GM23338 (cell line): ENCODE results near the gene SYCN. TPM values are rescaled to one million over a fixed set of nuclear protein-coding genes. Genes with fewer than 3 reads are reported as not detected.

Source experiments
- ATAC-seq: fragments of 200-7000 bp; cut with Tn5 transposase; 3 replicates; pipeline ENCODE4 v1.9.1; 2020
- DNase-seq: peaks from one replicate; pipeline ENCODE4 v3.0.0-alpha.2; 2015; ENCODE audit warnings: low spot score
- H2AFZ ChIP-seq: fragments of 200-600 bp; sonication (generic); 2 replicates; pipeline ENCODE4 v1.8.0; 2016; ENCODE audit warnings: antibody characterized with exemption, mild to moderate bottlenecking, moderate library complexity
- H3F3A ChIP-seq: fragments of 200-600 bp; sonication (generic); replicated peaks from 2 replicates; pipeline ENCODE4 v1.8.0; 2017; ENCODE audit warnings: antibody characterized with exemption, mixed run types, low read depth
- H3K27ac ChIP-seq: fragments of 200-600 bp; sonication (generic); 2 replicates; pipeline ENCODE4 v1.6.1; 2016; ENCODE audit warnings: low read depth
- H3K27me3 ChIP-seq: fragments of 200-600 bp; sonication (generic); 2 replicates; pipeline ENCODE4 v1.8.0; 2016; ENCODE audit warnings: mild to moderate bottlenecking, mixed run types, moderate library complexity; ENCODE audit not compliant: insufficient read depth
- H3K36me3 ChIP-seq: fragments of 200-600 bp; sonication (generic); 2 replicates; pipeline ENCODE4 v1.8.0; 2016; ENCODE audit warnings: mild to moderate bottlenecking; ENCODE audit not compliant: insufficient read depth
- H3K4me1 ChIP-seq: fragments of 200-600 bp; sonication (generic); 2 replicates; pipeline ENCODE4 v1.8.0; 2016; ENCODE audit warnings: mild to moderate bottlenecking, moderate library complexity; ENCODE audit not compliant: insufficient read depth
- H3K4me2 ChIP-seq: fragments of 200-600 bp; sonication (generic); 2 replicates; pipeline ENCODE4 v1.7.1; 2017; ENCODE audit warnings: mixed run types
- H3K4me3 ChIP-seq: fragments of 200-600 bp; sonication (generic); 2 replicates; pipeline ENCODE4 v1.6.1; 2016; ENCODE audit warnings: mixed run types
- H3K79me2 ChIP-seq: fragments of 200-600 bp; sonication (generic); replicated peaks from 2 replicates; pipeline ENCODE4 v1.8.0; 2017; ENCODE audit warnings: mild to moderate bottlenecking; ENCODE audit not compliant: insufficient read depth
- H3K9me2 ChIP-seq: fragments of 200-600 bp; sonication (generic); 2 replicates; pipeline ENCODE4 v1.8.0; 2017; ENCODE audit not compliant: insufficient read depth
- H4K20me1 ChIP-seq: fragments of 200-600 bp; sonication (generic); replicated peaks from 2 replicates; pipeline ENCODE4 v1.8.0; 2017; ENCODE audit warnings: mild to moderate bottlenecking; ENCODE audit not compliant: insufficient read depth
- H3K27ac Mint-ChIP-seq: 2 replicates; pipeline ENCODE4 v1.8.0; 2020; ENCODE audit warnings: inconsistent platforms, mild to moderate bottlenecking, moderate library complexity, mixed read lengths
- H3K27me3 Mint-ChIP-seq: 3 replicates; pipeline ENCODE4 v1.8.0; 2022; ENCODE audit warnings: low read depth, mild to moderate bottlenecking, moderate library complexity, mixed read lengths, inconsistent platforms; ENCODE audit not compliant: insufficient read depth, poor library complexity
- H3K36me3 Mint-ChIP-seq: 3 replicates; pipeline ENCODE4 v1.8.0; 2021; ENCODE audit warnings: low read depth, mild to moderate bottlenecking, inconsistent platforms, moderate library complexity, mixed read lengths
- H3K4me1 Mint-ChIP-seq: 3 replicates; pipeline ENCODE4 v1.8.0; 2020; ENCODE audit warnings: mild to moderate bottlenecking, inconsistent platforms, mixed read lengths
- H3K4me3 Mint-ChIP-seq: 3 replicates; pipeline ENCODE4 v1.8.0; 2021; ENCODE audit warnings: moderate library complexity, mild to moderate bottlenecking, inconsistent platforms, mixed read lengths
- H3K9me3 Mint-ChIP-seq: 3 replicates; pipeline ENCODE4 v1.8.0; 2020; ENCODE audit warnings: moderate library complexity, mild to moderate bottlenecking, inconsistent platforms, mixed read lengths
- CREB1 ChIP-seq: fragments of 250-450 bp; sonication (Bioruptor Pico); IDR thresholded peaks from 2 replicates; pipeline ENCODE4 v1.5.0; 2020; ENCODE audit warnings: low read depth, mild to moderate bottlenecking, moderate library complexity
- EZH2 ChIP-seq: fragments of 200-600 bp; sonication (generic); IDR thresholded peaks from one replicate; pipeline ENCODE4 v1.8.0; 2017; ENCODE audit warnings: antibody characterized with exemption, mild to moderate bottlenecking, low read depth; ENCODE audit not compliant: unreplicated experiment
- EZH2phosphoT487 ChIP-seq: fragments of 200-600 bp; sonication (generic); IDR thresholded peaks from one replicate; pipeline ENCODE4 v1.8.1; 2018; ENCODE audit warnings: antibody characterized with exemption; ENCODE audit not compliant: unreplicated experiment
- JUNB ChIP-seq: IDR thresholded peaks from one replicate; pipeline ENCODE4 v1.6.1; 2016; ENCODE audit warnings: antibody characterized with exemption; ENCODE audit not compliant: unreplicated experiment
- POLR2AphosphoS5 ChIP-seq: IDR thresholded peaks from 2 replicates; pipeline ENCODE4 v1.6.1; 2016; ENCODE audit warnings: antibody characterized with exemption, low read depth
- ZNF114 ChIP-seq: fragments of 250-450 bp; sonication (Bioruptor Pico); IDR thresholded peaks from 2 replicates; pipeline ENCODE4 v1.5.0; 2020; ENCODE audit warnings: mild to moderate bottlenecking, moderate library complexity
- polyA plus RNA-seq: library from polyadenylated mRNA; unstranded; fragments of >200 nt; fragmentation: Nextera tagmentation; extraction: Ambion mirVana; gene quantifications from 2 replicates; pipeline ENCODE4 v1.2.1, GENCODE V29; 2016
- total RNA-seq: library from RNA; depleted of rRNA; stranded (reverse); fragments of >200 nt; shearing (Covaris generic); gene quantifications from 2 replicates; pipeline ENCODE4 v1.2.3, GENCODE V29; 2014
- TF ChIP-seq, protein P1 (sequence below): IDR thresholded peaks from one replicate; pipeline ENCODE4 v1.6.1; 2018; ENCODE audit warnings: antibody characterized with exemption; ENCODE audit not compliant: unreplicated experiment
- TF ChIP-seq, protein P2 (sequence below): fragments of 250-450 bp; sonication (Bioruptor Pico); IDR thresholded peaks from 2 replicates; pipeline ENCODE4 v1.5.0; 2020; ENCODE audit warnings: mild to moderate bottlenecking, moderate library complexity

Gene SYCN
- total and polyA plus RNA-seq, 2 experiments from 2014 or later: not detected

DNA sequence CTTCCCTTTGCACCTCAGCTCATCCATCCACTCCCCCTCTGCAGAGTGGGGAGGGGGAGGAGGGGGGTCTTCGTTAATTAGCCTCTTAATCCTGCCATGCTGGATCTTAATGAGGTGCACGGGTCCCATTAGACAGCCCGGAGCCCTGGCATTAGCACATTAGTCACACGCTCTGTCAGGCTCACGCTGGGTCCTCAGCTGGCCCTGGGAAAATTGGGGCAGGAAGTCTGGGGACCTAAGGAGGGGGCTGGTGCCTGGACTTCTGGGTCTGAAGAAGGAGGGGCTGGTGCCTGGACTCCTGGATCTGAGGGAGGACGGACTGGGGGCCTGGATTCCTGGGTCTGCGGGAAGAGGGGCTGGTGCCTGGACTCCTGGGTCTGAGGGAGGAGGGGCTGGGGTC is 7.7 kb downstream of the SYCN start:
- H3K9me3 Mint-ChIP-seq: peaks cover 3% of the 10 kb centered on the region; the same call in 2 of the 3 replicates
- no peaks in the 10 kb centered on the region; the same call in 2 of the 3 replicates for H3K36me3 Mint-ChIP-seq
- peaks cover 6% of the 10 kb centered on the region for H3K4me1 ChIP-seq
- peak overlapping the region; percentile 61; the same call in 2 of the 3 replicates for H3K4me3 Mint-ChIP-seq
- peaks cover 30% of the 10 kb centered on the region for H3K27me3 ChIP-seq
- peaks cover 40% of the 10 kb centered on the region for H3K27me3 Mint-ChIP-seq
- peak; percentile 8 for ATAC-seq
- no peak overlapping the region for H3K27ac Mint-ChIP-seq
- H3K27ac ChIP-seq: no peak overlapping the region
- no peaks in the 10 kb centered on the region for H3K79me2 ChIP-seq
- H3K4me3 ChIP-seq: peak overlapping the region; percentile 55; the same call in 1 of the 2 replicates
- DNase-seq: no peak
- no peaks in the 10 kb centered on the region for H3K36me3 ChIP-seq
- H3K4me2 ChIP-seq: peak overlapping the region; percentile 78; the same call in 1 of the 2 replicates
- H3K9me2 ChIP-seq: no peaks in the 10 kb centered on the region
- H3K4me1 Mint-ChIP-seq: peaks cover 21% of the 10 kb centered on the region
- H4K20me1 ChIP-seq: no peaks in the 10 kb centered on the region
- TF ChIP-seq EZH2phosphoT487: no peak
- TF ChIP-seq EZH2: no peak
- TF ChIP-seq ZNF114 (CRISPR knock-in tag): no peak
- TF ChIP-seq, protein P1, sequence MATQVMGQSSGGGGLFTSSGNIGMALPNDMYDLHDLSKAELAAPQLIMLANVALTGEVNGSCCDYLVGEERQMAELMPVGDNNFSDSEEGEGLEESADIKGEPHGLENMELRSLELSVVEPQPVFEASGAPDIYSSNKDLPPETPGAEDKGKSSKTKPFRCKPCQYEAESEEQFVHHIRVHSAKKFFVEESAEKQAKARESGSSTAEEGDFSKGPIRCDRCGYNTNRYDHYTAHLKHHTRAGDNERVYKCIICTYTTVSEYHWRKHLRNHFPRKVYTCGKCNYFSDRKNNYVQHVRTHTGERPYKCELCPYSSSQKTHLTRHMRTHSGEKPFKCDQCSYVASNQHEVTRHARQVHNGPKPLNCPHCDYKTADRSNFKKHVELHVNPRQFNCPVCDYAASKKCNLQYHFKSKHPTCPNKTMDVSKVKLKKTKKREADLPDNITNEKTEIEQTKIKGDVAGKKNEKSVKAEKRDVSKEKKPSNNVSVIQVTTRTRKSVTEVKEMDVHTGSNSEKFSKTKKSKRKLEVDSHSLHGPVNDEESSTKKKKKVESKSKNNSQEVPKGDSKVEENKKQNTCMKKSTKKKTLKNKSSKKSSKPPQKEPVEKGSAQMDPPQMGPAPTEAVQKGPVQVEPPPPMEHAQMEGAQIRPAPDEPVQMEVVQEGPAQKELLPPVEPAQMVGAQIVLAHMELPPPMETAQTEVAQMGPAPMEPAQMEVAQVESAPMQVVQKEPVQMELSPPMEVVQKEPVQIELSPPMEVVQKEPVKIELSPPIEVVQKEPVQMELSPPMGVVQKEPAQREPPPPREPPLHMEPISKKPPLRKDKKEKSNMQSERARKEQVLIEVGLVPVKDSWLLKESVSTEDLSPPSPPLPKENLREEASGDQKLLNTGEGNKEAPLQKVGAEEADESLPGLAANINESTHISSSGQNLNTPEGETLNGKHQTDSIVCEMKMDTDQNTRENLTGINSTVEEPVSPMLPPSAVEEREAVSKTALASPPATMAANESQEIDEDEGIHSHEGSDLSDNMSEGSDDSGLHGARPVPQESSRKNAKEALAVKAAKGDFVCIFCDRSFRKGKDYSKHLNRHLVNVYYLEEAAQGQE: no peak
- TF ChIP-seq JUNB: no peak
- 0 out of 2 replicates have a peak, but pooled peaks have one; percentile 0 for TF ChIP-seq POLR2AphosphoS5
- TF ChIP-seq, protein P2, sequence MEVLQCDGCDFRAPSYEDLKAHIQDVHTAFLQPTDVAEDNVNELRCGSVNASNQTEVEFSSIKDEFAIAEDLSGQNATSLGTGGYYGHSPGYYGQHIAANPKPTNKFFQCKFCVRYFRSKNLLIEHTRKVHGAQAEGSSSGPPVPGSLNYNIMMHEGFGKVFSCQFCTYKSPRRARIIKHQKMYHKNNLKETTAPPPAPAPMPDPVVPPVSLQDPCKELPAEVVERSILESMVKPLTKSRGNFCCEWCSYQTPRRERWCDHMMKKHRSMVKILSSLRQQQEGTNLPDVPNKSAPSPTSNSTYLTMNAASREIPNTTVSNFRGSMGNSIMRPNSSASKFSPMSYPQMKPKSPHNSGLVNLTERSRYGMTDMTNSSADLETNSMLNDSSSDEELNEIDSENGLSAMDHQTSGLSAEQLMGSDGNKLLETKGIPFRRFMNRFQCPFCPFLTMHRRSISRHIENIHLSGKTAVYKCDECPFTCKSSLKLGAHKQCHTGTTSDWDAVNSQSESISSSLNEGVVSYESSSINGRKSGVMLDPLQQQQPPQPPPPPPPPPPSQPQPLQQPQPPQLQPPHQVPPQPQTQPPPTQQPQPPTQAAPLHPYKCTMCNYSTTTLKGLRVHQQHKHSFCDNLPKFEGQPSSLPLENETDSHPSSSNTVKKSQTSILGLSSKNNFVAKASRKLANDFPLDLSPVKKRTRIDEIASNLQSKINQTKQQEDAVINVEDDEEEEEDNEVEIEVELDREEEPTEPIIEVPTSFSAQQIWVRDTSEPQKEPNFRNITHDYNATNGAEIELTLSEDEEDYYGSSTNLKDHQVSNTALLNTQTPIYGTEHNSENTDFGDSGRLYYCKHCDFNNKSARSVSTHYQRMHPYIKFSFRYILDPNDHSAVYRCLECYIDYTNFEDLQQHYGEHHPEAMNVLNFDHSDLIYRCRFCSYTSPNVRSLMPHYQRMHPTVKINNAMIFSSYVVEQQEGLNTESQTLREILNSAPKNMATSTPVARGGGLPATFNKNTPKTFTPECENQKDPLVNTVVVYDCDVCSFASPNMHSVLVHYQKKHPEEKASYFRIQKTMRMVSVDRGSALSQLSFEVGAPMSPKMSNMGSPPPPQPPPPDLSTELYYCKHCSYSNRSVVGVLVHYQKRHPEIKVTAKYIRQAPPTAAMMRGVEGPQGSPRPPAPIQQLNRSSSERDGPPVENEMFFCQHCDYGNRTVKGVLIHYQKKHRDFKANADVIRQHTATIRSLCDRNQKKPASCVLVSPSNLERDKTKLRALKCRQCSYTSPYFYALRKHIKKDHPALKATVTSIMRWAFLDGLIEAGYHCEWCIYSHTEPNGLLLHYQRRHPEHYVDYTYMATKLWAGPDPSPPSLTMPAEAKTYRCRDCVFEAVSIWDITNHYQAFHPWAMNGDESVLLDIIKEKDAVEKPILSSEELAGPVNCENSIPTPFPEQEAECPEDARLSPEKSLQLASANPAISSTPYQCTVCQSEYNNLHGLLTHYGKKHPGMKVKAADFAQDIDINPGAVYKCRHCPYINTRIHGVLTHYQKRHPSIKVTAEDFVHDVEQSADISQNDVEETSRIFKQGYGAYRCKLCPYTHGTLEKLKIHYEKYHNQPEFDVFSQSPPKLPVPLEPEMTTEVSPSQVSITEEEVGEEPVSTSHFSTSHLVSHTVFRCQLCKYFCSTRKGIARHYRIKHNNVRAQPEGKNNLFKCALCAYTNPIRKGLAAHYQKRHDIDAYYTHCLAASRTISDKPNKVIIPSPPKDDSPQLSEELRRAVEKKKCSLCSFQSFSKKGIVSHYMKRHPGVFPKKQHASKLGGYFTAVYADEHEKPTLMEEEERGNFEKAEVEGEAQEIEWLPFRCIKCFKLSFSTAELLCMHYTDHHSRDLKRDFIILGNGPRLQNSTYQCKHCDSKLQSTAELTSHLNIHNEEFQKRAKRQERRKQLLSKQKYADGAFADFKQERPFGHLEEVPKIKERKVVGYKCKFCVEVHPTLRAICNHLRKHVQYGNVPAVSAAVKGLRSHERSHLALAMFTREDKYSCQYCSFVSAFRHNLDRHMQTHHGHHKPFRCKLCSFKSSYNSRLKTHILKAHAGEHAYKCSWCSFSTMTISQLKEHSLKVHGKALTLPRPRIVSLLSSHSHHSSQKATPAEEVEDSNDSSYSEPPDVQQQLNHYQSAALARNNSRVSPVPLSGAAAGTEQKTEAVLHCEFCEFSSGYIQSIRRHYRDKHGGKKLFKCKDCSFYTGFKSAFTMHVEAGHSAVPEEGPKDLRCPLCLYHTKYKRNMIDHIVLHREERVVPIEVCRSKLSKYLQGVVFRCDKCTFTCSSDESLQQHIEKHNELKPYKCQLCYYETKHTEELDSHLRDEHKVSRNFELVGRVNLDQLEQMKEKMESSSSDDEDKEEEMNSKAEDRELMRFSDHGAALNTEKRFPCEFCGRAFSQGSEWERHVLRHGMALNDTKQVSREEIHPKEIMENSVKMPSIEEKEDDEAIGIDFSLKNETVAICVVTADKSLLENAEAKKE (CRISPR knock-in tag): no peak
- TF ChIP-seq CREB1 (CRISPR knock-in tag): no peak
- H3F3A ChIP-seq: no peaks in the 10 kb centered on the region
- H2AFZ ChIP-seq: peak overlapping the region; percentile 56; the same call in 1 of the 2 replicates
